ENCODE measurements around the gene IL1RL2.

IL1RL2 gene

DNA sequence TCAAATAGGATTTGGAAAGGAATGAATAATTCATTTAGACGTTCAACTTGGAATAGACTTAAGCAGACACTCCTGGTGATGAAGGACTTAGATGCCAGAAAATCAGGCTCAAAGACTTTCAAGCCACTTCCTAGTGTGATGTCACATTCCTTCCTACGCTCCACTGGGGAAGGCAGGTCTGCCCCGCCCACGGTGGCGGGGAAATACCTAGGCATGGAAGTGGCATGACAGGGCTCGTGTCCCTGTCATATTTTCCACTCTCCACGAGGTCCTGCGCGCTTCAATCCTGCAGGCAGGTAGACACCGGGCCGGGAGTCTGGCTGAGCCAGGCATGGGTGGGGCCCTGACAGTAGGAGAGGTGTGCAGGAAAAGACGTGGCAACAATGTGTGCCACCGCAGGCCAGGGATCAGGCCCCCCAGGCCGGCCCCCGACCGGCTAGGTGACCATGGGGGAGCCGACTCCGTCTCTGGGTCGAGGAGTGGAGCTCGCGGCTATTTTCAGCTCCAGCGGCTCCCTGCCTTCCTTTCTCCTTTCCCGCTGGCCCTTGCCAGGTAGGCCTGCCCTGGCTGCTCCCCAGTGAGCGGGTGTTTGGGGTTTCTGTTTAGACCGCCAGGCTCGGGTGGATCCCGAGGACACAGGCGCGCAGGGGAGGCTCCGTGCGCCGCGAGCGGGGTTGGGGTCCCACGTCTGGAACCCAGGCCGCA lies at the start of gene IL1RL2:
Gene IL1RL2 (plus strand): TSS at position 233 of the 705 bp plus-strand sequence. CDS start 845 bp downstream, outside the sequence.
- DNase-seq (ENCODE audit: low read depth): no peak

DNA sequence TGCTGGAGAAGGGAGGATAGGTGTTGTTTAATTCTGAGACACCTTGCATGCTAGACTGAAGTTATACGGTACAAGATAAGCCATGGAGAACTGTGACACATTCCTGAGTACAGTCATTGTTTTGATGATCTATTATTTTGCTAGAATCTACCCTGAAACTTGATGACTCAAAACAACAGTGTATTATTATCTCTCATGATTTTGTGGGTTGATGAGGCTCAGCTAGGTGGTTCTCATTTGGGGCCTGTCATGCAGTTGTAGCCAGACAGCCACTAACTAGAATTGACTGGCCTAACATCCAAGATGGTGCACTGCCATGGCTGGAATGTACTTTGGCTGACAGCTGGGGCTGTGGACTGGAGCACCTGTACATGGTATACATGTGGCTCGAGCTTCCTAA lies 49.7 kb upstream of the IL1RL2 start:
- no peak for DNase-seq (ENCODE audit: low read depth)

DNA sequence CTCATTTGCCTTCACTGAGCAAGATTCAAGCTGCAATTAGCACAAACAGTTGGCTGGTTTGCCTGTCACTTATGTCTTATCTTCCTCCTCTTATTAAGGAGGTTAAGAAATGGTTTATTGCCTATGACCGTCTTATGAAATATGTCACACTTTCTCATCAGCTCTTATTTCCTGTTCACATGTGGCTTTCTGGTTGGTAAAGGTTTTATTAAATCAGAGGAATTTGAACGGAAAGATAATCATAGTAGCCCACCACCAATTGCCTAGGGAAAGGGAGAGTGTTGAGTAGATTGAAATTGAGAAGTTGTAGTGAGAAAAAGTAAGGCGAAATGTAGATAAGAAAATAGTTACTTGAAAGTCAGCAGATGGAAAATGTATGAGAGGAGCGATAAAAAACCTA lies 48.5 kb upstream of the IL1RL2 start:
- DNase-seq (ENCODE audit: low read depth): no peak

DNA sequence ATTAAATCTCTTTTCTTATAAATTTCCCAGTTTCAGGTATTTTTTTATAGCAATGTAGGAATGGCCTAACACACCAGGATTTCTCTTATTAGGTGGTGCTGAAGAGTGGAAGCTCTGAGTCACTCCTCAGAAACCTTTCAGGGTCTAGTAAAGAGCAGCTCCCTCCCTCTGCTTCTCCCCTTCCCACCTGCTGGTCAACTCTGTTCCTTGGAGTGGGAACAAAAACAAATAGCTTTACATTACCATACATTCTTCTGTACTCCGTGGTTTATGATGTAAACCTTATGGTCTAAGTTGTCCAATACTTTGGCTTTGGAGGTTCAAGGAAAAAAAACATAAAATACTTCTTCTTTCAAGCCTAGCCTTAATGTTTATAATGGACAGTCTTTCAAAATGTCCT lies 47.0 kb upstream of the IL1RL2 start:
- DNase-seq (ENCODE audit: low read depth): no peak

DNA sequence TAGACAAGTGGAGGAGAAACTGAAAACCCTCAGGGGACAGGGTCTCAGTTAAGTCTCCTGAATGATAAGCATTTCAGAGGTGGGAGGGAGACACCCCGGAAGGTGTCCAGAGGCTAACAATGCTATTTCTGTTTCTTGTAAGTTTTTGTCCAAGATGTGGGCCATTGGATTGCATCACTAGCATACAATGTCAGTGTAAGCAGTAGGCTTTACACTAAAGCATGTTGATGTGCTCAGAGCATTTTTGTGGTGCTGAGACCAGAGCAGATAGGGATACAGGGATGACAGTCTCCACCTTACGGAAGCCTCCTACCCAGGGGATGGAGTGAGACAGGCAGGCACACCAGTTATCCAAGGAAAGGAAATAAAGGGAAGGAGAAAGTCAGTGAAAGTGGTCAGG lies 46.4 kb upstream of the IL1RL2 start:
- no peak for DNase-seq (ENCODE audit: low read depth)

DNA sequence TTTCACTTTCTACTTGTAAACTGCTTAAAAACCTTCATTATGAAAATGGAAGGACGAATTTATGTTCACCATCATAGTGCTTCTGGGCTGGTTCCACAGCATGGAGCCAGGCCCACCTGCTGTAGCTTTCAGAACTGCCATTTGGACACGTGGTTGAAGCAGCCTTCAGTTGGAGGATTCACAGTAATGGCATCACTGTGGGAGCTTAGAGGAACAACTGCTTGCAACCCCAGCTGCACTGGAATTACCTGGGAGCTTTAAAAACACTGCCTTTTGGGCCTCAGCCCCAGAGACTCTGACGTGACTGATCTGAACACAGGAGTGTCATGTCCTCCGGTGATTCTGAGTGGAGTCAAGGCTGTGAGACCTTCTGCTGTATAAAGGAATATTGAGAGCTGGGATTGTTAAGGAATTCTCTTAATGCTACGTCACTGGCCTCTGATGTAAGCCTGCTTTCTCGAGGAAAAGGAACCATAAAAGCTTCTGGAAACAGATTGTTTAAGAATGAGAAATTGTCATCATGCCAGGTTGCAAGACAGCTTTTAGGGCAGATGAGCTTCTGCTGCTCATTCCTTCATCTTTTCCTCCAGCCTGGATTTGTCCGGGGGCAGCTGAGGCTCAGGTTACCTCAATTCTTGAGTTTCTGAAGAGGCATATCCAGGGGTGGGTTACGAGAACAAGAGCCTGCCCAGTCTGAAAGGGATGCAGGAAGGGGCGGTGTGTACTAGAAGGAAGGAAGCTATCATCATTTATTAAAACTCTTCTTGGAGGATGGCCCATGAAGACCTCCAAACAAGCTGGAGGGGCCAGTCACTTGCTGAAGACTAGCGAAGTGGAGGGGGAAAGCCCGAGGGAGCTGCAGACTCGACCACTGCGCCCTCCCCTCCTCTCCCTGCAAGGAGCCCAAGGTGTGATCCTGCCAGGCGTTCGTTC lies 45.5 kb upstream of the IL1RL2 start:
- no peak for DNase-seq (ENCODE audit: low read depth)

DNA sequence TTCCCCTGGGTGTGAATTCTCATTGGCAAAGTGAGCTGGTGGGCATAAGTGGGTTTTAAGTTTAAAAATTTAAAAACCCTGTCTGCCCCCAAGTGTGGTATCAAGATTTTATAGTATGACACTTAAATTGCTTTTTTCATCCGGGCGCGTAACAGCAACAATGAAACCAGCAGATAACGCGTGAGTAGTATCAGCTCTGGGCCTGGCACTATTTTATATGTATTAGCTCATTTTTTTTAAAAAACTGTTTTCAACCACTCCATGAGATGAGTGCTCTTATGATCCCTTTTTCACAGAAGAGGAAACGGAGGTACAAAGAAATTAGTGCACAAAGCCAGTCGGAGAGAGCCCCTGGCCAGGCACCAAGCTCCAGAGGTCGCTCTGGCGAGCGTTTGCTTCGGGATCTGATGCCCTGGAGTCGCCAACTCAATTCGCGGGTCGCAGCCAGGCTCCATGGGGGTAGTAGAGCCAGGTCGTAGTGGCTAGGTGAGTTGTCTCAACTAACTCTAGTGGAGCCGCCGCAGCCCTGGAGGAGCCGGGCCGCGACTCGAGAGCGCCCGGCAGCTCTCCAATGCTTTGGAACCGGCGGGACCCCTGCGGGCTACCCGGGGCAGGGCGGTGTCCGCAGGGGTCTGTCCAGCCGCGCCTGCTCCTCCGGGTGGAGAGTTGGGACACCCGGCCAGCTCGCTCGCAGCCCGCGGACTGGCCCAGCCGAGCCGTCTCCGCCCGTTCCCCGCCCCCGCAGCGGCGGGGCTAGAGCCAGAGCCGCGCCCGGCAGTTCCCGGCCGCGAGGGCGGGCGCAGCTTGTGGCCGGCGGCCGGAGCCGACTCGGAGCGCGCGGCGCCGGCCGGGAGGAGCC lies 44.6 kb upstream of the IL1RL2 start, which contains the start of gene IL1R1:
Gene IL1R1 (plus strand): TSS at position 777 of the 859 bp plus-strand sequence. CDS start 14,979 bp downstream, outside the sequence.
- no peak for DNase-seq (ENCODE audit: low read depth)

DNA sequence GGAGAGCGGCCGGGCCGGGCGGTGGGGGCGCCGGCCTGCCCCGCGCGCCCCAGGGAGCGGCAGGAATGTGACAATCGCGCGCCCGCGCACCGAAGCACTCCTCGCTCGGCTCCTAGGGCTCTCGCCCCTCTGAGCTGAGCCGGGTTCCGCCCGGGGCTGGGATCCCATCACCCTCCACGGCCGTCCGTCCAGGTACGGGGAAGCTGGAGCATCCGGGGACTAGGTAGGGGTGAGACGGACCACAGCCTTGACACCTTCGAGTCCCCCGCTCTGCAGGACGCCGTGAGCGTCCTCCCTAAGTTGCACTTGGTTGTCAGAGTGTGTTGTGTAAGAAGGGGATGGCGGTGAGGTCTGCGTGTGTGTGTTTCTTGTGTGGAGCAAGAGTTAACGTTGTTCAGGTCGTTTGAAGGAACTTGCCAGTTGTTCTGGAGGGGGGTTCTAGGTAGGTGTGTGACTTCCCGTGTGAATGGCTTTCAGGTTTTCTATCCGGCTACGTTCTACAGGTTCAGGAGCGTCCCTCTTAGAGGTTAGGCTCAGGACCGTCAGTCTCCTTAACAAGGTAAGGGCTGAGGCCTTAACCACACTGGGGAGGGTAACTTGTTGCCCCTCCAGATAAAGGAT lies 43.9 kb upstream of the IL1RL2 start:
- no peak for DNase-seq (ENCODE audit: low read depth)

DNA sequence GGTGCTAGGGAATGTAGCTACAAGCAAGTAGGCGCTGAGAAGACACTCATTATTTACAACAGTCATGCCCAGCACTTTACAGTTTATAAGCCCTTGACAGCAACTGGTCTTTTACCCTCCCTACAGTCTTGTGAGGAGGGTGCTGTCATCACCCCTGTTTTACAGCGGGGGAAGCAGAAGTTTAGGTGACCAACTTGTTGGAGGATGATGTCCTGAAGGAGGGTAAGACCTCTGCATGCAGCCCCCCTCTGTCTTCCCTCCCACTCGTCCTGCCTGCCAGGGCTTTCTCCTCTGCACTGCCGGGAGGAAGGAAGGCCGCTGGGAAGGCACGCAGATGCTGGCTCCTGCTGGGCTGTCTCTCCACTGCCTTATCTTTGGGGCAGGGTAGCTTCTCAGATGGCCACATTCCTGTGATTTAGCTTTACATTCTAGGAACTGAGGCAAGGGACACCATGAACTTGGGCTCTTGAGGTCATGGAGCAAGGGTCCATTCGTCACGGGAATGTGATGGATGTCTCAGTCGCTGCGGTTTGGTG lies 43.3 kb upstream of the IL1RL2 start:
- no peak for DNase-seq (ENCODE audit: low read depth)

DNA sequence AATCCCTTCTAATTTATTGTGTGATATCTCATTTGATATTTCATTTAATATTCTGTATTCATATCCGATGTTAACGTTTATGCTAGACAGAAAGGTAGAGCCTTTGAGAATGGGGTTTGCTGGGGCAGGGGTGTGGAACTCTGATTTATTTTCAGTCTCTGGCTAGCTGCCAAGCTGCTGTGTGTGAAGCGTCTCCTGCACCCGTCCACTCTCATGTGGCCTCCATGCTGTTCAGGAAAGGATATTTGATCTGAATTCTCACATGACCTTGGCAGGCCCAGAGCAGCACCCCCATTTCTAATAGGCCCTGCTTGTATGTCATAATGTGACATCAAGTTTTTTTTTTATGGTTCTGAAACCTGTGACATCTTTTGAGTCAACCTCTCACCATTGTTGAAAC lies 42.7 kb upstream of the IL1RL2 start:
- DNase-seq (ENCODE audit: low read depth): no peak

DNA sequence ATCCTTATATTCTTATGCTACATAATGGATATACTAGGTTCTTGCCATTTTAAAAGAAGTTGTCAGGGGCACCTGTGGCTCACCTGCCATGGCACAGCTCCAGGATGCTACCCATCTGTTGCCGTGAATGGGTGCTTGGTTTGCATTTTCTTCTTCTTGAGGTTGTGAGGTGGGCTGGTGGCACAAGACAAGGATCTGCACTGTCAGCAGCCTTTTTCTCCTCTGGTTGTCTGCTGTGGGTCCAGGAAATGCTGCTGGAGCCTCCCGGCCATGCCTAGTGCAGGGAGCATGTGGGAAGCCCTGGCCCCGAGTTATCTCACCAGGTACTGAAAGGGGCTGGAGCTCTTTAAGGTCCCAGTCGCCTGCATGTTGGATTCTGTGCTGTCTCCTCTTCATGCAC lies 41.7 kb upstream of the IL1RL2 start:
- DNase-seq (ENCODE audit: low read depth): no peak

DNA sequence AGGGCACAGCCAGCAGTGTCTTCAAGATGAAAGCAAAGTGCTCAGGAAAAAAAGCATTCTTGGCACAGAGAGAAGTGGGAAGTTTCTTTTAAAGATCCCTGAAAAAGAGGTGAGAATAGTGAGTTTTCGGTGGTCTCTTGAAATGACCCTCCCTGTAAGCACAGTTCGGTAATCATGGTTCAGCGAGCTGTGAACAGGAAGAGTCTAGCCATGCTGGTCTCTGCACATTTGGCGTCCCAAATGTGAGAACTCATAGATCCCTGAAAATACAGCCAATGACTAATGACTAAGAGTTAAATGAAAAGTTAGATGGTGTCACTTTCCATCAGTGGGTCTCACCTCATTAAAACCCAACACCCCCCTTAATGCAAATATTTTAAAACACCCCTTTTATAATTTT lies 40.9 kb upstream of the IL1RL2 start:
- DNase-seq (ENCODE audit: low read depth): no peak

DNA sequence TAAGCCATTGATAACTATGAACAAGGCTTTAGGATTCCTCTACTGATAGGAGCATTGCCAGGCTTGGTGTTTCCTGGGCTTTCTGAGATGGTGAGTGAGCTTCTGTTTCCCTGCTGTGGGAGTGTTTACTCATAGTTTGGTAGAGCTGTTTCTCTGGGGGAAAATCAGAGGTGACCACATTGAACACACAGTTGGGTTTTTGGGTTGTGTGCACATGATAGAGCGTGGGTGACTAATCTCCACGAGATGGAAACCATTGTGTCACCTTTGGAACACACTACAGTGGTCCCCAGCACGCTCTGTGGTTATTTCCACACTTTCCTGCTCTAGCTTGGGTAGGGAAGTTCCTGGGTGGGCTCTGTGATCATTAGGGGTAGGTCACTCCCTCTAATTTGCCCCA lies 38.9 kb upstream of the IL1RL2 start:
- DNase-seq (ENCODE audit: low read depth): no peak

DNA sequence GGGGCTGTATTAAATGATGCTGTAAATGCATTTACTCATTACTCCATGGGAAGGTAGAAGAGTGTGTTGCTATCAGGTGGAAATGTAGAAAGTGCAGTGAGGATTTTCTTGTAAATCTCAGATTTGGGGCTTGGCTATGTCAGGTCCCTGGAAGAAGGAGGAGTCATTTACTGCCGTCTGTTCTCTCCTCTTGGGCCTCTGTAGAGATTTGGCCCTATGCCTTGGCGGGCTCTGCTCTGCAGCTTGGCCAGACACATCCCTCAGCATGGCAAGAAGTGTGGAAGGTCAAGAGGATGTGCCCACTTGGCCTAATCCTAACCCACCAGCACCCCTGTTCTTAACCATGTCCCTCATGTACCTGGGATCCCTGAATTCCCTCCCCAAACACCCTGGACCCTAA lies 37.6 kb upstream of the IL1RL2 start:
- no peak for DNase-seq (ENCODE audit: low read depth)

DNA sequence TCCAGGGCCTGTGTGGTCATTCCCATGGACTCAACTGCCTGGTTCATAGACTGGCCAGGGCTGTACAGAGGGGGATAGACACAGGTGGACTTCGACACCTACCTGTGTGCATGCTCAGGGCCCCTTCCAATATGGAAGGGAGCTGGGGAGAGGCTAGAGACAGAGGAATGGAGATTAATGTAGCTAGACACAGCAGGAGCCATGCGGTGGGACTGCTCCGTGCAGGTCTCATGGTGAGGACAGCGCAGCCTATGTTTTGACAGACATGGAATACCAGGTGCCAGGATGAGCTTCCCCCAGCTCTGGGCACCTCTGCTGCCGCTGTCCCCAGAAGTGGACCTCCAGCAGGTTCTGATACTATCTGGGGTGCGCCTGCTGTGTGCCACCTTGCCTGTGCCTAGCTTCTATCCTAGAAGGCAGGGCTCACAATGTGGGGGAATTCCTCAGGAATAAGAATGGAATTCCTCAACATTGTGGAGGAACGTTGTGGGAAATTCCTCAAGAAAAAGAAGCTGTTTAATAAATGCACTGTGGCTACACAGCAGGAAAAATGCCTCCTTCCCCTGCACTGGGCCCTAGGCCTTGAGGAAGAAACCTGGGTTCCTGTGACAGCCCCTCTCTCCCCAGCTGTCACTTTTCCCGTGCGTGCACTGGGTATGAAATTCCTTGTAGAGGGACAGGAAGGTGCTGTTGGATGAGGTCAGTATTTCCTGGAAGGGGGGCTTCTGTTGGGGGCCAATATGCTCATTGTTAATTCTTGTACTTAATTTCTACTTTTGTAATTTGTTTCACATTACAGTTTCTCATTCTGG lies 37.0 kb upstream of the IL1RL2 start:
- no peak for DNase-seq (ENCODE audit: low read depth)

DNA sequence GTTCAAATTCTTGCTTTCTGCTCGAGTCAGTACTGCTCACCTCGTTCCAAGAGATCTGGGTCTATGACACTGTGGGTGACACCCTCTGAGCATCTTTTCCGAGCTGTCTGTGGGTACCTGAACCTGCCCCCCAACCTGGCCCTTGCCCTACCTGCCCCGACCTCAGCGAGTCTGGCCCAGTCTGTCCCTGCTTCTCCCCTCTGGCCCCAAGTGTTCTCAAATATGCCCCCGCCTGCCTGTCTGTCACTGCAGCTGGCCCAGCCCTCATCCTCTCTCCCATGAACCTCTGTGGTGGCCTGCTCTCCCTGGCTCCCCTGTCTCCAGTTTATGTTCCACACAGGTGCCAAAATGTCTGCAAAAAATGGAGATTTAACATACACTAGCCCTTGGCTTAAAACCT lies 32.5 kb upstream of the IL1RL2 start:
- DNase-seq (ENCODE audit: low read depth): no peak

DNA sequence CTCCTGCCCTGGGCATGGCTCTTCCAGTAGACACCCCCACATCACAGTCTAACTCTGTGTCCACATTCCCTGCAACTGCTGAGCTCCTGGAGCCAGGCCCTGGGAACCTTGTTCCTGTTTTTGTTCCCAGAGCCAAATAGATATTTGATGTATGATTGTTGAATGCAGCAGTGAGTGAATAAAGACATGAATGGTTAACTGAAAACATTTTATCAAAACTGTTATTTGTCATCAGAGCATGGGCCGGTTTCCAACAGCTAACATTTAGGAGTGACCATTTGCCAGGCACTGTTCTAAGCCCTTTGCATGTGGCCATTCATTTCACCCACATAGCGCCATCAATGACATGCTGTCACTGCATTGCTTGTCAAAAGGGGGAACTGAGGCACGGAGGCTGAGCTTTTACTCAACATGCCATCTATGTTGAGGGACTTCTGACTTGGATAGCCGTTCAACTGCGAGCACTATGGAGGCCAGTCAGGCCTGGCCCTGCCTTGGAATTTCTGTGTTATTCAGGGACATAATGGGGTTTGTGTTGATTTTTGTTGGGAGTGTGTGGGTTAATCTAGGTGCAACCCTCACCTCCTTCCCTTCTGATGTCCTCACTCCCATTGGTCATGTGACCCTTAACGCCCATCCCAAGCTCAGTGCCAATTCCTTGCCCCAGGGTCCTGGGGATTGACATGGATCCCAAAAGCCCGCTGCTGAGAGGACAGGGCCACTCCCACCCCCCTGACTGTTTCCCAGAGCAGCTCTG lies 31.7 kb upstream of the IL1RL2 start:
- DNase-seq (ENCODE audit: low read depth): no peak

DNA sequence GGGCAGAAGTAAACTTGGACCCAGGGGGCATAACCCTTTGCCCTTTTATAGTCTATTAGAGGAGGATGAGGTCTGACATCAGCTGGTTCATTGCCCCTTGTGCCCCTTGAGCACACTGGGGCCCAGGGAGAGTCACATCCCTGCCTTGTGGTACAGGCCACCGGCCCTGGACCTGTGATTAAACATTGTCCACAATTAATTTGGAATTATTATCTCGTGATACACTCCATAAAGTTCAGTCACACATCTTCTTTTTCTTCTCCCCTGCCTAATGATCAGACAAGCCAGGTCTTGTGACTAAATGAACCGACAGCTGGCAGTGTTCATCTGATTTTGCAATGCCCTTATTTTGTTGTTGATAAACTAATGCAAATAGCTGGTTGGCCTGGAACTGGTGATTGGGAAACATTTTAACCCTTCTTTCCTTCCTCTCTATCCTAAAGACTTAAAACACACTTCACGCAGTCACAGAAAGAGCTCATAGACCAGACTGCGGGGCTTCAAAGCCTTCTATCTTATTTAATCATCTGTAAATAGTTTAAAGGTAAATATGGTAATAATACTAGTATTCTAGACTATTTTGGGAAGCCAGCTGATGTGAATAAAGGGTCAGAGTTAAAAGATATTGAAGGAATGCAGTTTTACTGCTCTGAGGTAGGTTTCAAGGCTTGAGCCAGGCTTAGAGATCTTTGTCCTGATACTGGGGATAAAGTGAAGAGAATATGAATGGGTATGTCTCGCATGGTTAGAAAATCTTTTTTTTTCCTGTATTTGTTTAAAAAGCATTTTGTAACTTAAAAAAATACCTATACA lies 30.9 kb upstream of the IL1RL2 start:
- no peak for DNase-seq (ENCODE audit: low read depth)
